Mesothelial cell of epicardium (in vitro differentiated cells): ENCODE measurements around the gene NOC3L. TPM values are rescaled to one million over a fixed set of nuclear protein-coding genes. Genes with fewer than 3 reads are reported as not detected.

Experiments
- DNase-seq, 2 experiments: peaks; one replicate each; pipeline ENCODE4 v3.0.0; 2021; ENCODE audit warnings: low spot score in 2 of 2; ENCODE audit not compliant: unreplicated experiment in 2 of 2
- H3K27ac Mint-ChIP-seq: 2 replicates; pipeline ENCODE4 v1.8.0; 2021; ENCODE audit warnings: mixed read lengths
- H3K27me3 Mint-ChIP-seq: 2 replicates; pipeline ENCODE4 v1.8.0; 2021; ENCODE audit warnings: low read depth, mixed read lengths
- H3K36me3 Mint-ChIP-seq: 2 replicates; pipeline ENCODE4 v1.8.0; 2021; ENCODE audit warnings: mixed read lengths
- H3K4me1 Mint-ChIP-seq: 2 replicates; pipeline ENCODE4 v1.8.0; 2021; ENCODE audit warnings: mixed read lengths
- H3K4me3 Mint-ChIP-seq: 2 replicates; pipeline ENCODE4 v1.8.0; 2021; ENCODE audit warnings: mild to moderate bottlenecking, moderate library complexity, mixed read lengths
- H3K9me3 Mint-ChIP-seq: 2 replicates; pipeline ENCODE4 v1.8.0; 2021; ENCODE audit warnings: mixed read lengths
- CTCF ChIP-seq: fragments of 200-600 bp; sonication (generic); IDR thresholded peaks from one replicate; pipeline ENCODE4 v1.5.0; 2021; ENCODE audit warnings: antibody characterized with exemption; ENCODE audit not compliant: unreplicated experiment
- total RNA-seq: library from RNA; stranded (reverse); gene quantifications from 3 replicates; pipeline ENCODE4 v1.2.1, GENCODE V29; 2021

Gene NOC3L
- total RNA-seq, 1 donor from 2014 or later, result 26.2 TPM

- H3K4me1 Mint-ChIP-seq, result no peaks in the 10 kb centered on the region
- H3K36me3 Mint-ChIP-seq, result peaks cover 33% of the 10 kb centered on the region
- DNase-seq, result no peak
- no peaks in the 10 kb centered on the region for H3K27me3 Mint-ChIP-seq
- no peak for TF ChIP-seq CTCF
- no peak overlapping the region for H3K27ac Mint-ChIP-seq
- no peaks in the 10 kb centered on the region for H3K9me3 Mint-ChIP-seq
- H3K4me3 Mint-ChIP-seq, result no peak overlapping the region
Measured at GRCh38 chr10:94344522-94345122, 18.1 kb downstream of the NOC3L start.

GRCh38 chr10:94343151-94343550 lies 19.6 kb downstream of the NOC3L start:
- no peak for DNase-seq
- Mint-ChIP-seq H3K27me3 (no peaks in the 10 kb centered on the region), H3K4me3 (no peak overlapping the region), H3K9me3 (no peaks in the 10 kb centered on the region), H3K36me3 (peaks cover 36% of the 10 kb centered on the region), H3K4me1 (no peaks in the 10 kb centered on the region), H3K27ac (no peak overlapping the region)
- no peak for TF ChIP-seq CTCF

DNA sequence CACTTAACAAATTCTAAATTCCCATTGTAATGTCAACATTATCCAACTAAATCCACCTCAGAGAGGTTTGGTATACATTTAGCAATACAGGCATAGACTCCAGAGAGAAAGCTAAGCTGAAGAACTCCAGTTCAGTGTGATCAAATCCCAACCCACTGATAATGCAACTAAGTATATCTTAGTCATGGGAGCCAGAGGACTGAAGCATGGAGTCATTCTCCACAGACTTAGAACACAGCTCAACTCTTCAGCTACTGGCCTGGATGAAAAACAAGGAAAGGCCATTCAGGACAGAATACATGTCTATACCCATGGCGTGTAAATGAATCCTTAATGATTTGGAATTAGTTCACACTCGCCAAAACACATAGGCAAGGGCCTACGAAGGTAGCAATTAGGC lies 27.9 kb downstream of the NOC3L start:
- H3K9me3 Mint-ChIP-seq, result no peaks in the 10 kb centered on the region
- no peak overlapping the region for H3K27ac Mint-ChIP-seq
- no peak overlapping the region for H3K4me3 Mint-ChIP-seq
- no peak for DNase-seq
- H3K4me1 Mint-ChIP-seq, result no peaks in the 10 kb centered on the region
- no peak for TF ChIP-seq CTCF
- H3K36me3 Mint-ChIP-seq, result peaks cover 54% of the 10 kb centered on the region
- H3K27me3 Mint-ChIP-seq, result no peaks in the 10 kb centered on the region

DNA sequence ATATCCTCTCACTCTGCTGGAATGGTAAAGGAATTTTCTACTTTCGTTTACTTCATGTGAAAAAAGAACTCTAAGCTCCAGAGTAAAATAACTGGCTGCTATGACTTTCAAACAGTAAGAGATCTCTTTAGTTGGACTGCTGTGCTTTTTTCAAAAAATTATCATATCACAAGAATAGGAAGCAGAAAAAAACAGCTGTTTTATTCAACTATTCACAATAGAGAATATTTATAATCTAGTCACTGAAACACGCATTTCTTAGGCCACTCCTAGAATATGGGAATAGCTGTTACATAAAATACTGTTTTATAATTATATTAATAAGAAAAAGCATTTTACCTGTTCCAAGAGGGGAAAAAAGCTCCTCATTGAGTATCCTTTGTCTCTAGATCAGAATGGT lies 29.7 kb downstream of the NOC3L start:
- no peaks in the 10 kb centered on the region for H3K4me1 Mint-ChIP-seq
- no peaks in the 10 kb centered on the region for H3K9me3 Mint-ChIP-seq
- no peak for DNase-seq
- no peak overlapping the region for H3K27ac Mint-ChIP-seq
- no peak overlapping the region for H3K4me3 Mint-ChIP-seq
- no peak for TF ChIP-seq CTCF
- peaks cover 46% of the 10 kb centered on the region for H3K36me3 Mint-ChIP-seq
- H3K27me3 Mint-ChIP-seq, result no peaks in the 10 kb centered on the region

DNA sequence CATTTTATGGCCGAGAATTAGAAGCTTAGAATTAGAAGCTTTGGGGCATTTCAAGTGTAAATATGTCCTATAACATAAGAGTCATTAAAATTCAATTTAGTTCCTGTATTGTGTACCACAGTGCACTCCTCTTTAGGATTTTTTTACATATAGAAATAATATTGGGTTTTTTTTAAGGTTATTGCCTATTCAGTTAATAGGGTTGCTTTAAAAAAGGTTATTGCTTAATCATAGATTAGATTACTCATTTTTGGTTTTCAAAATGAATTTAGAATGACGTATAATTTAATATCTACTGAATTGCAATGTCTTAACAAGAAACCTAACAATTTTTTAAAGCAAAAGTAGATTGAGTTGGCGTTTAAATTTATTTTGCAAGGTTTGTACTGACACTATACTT lies 34.1 kb downstream of the NOC3L start:
- H3K27ac Mint-ChIP-seq, result no peak overlapping the region
- no peak for DNase-seq
- no peaks in the 10 kb centered on the region for H3K27me3 Mint-ChIP-seq
- peaks cover 34% of the 10 kb centered on the region for H3K36me3 Mint-ChIP-seq
- H3K9me3 Mint-ChIP-seq, result no peaks in the 10 kb centered on the region
- no peaks in the 10 kb centered on the region for H3K4me1 Mint-ChIP-seq
- no peak overlapping the region for H3K4me3 Mint-ChIP-seq
- no peak for TF ChIP-seq CTCF

GRCh38 chr10:94327649-94328048 lies 35.1 kb downstream of the NOC3L start:
- Mint-ChIP-seq H3K4me1 (no peaks in the 10 kb centered on the region), H3K36me3 (peaks cover 35% of the 10 kb centered on the region), H3K4me3 (no peak overlapping the region), H3K9me3 (no peaks in the 10 kb centered on the region), H3K27me3 (no peaks in the 10 kb centered on the region), H3K27ac (no peak overlapping the region)
- TF ChIP-seq CTCF, result no peak
- DNase-seq, result no peak
